HG03108 (cell line): ENCODE measurements around the gene ARHGAP45.
"Not testable (repeated sequence)": the region's sequence is repeated elsewhere in the genome, so short reads cannot be mapped to it uniquely, and the experiment has no call there.

ENCODE experiments used
- ATAC-seq: cut with Tn5 transposase; IDR thresholded peaks from one replicate; pipeline ENCODE4 v1.9.1; 2021; ENCODE audit warnings: moderate library complexity; ENCODE audit not compliant: unreplicated experiment

The ARHGAP45 gene

GRCh38 chr19:1113030-1113985 is 46.3 kb downstream of the ARHGAP45 start:
- ATAC-seq, result no peak

GRCh38 chr19:1113986-1114483 is 47.1 kb downstream of the ARHGAP45 start:
- no peak for ATAC-seq

DNA sequence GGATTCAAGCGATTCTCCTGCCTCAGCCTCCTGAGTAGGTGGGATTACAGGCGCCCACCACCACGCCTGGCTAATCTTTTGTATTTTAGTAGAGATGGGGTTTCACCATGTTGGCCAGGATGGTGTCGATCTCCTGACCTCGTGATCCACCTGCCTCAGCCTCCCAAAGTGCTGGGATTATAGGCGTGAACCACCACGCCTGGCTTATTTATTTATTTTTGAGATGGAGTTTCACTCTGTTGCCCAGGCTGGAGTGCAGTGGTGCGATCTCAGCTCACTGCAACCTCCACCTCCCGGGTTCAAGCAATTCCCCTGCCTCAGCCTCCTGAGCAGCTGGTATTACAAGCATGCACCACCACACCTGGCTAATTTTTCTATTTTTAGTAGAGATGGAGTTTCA is 47.8 kb downstream of the ARHGAP45 start:
- ATAC-seq, result not testable (repeated sequence)

DNA sequence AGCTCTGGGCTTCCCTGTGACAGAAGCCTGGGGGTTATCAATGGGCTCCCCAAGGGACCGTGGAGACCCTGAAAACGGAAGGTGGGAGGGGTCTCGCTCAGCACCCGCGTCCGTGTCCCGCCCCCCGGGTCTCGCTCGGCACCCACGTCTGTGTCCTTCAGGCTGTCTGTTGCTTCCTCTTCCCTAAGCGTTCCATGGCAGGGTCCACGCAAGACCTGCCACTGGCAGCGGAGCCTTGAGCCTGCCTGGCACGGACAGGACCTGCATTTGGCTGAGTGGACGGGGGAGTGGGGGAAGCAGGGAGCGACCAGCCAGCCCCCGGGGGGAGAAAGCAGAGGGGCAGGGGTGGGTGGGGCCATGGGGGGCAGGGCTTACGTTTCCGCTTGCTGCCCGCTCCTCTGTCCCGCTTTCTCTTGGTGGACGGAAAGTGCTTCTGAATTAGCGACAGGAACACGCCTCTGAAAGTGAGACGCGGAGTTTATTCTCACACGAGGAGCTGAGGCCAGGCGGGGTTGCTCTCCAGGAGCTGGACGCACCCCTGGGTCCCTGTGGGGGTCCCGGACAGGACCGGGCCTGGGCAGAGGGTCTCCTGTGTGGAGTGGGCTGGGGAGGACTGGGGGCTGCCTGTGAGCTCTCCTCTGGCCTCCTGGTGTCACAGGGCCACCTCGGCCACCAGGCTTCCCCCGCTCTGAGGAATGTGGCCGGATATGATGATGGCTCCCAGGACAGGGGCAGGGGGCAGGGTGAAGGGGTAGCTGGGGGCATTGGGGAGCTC is 48.9 kb downstream of the ARHGAP45 start:
- no peak for ATAC-seq

DNA sequence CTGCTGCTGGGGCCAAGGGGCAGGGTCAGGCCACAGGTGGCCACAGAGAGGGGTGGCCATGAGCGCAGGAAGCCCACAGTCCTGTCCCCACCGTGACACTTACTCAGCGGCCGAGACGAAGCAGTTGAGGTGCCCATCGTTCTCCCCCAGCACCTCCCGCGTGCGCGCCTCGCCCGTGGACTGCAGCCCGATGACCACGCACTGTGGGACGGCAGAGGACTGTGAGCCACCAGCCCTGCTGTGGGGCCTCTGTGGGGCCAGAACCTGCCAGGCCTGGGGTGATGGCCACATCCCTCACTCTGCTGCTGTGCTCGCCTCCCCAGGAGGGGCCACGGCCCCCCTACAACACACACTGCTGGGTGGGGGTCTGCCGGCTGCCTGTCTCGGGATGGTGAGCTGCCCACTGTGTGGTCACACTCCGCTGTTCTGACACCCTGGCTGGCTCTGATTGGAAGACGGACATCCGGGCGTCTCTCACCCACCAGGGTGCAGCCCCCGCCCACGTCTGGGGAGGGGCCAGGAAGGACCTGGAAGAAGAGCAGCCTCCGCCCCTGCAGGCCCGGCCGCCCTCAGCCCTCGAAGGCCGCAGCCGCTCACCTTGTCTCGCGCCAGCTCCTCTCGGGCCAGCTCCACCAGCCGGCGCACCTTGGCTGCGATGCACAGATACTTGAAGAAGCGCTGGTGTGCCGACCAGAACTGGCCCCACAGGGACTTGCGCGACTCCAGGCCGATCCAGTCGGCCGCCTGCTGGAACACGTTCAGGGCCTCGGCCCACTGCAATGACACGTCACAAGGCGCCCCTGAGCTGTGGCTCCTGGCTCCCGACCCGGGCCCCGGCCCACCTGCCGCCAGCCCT is 50.0 kb downstream of the ARHGAP45 start:
- ATAC-seq, result no peak

DNA sequence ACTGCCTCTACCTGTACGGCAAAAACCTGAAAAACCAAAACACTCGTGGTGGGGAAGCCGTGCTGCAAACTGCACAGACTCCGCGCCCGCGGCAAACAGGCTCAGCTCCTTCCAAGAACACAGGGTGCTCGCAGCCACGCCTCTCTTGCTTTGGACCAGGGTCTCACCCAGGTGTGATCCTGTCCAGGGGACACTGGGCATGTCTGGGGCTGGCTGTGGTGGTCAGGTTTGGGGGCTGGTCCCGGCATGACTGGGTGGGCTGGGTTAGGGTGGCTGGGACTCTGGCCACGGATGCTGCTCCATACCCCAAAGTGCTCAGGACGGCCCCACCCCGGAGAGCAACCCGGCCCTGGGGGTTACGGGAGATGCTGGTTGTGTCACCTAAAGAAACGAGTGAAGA is 50.7 kb downstream of the ARHGAP45 start:
- no peak for ATAC-seq

GRCh38 chr19:1118999-1119398 is 52.0 kb downstream of the ARHGAP45 start:
- no peak for ATAC-seq

GRCh38 chr19:1119475-1120217 is 52.7 kb downstream of the ARHGAP45 start:
- no peak for ATAC-seq

GRCh38 chr19:1121395-1121794 is 54.4 kb downstream of the ARHGAP45 start:
- ATAC-seq, result no peak

- ATAC-seq, result no peak
Observed at GRCh38 chr19:1122021-1122971, 55.3 kb downstream of the ARHGAP45 start.

DNA sequence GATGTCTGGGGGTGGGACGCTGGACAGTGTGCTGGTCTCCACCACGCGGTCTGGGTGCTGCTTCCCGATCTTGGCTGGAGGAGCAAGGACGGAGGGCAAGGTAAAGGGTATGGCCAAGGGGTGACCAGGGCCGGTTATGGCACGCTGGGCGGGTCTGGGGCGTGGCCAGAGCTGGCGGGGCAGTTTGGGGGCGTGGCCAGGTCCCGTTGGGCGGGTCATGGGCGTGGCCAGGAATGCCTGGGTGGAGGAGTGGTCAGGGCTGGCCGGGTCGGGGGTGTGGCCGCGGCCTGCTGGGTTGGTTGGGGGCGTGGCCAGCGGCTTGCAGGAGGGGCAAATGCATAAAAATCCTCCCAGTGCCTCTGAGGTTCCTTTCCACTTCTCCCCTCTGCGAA is 56.0 kb downstream of the ARHGAP45 start:
- no peak for ATAC-seq

GRCh38 chr19:1123381-1123780 is 56.4 kb downstream of the ARHGAP45 start:
- ATAC-seq, result no peak

DNA sequence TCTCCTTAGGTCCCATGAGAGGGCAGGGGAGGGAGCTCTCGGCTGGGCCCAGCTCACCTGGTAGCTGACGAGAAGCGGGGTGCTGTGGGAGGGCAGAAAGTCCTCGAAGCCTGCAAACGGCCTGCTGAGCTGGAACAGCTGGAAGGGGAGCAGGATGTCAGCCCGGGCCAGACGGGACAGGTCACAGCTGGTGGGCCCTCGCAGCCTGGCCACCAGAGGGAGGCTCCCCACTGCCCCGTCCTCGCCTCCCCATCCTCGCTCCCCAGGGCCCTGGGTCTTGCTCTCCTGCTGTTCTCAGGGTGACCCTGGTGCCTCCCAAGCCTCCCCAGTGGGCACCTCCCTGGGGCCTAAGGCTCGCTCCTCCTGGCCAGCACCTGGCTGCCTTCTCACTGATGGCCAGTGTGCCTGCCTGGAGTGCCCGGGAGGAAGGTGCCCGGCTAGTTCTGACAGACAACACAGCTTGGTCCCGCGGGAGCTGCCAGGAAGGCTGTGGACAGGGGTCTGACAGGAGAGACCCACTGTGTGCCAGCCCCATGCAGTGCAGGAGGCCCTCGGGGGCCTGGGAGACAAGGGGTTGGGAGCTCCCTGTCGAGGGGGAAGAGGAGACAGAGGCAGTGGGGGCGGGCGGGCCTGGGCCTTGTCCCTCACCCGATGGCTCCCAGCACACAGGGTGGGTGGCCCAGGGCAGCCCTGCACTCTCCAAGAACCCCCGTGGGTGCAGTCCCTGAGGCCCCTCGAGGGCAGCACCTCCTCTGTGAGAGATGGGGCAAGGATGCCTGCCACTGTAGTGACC is 57.1 kb downstream of the ARHGAP45 start:
- no peak for ATAC-seq

GRCh38 chr19:1125601-1126467 is 58.9 kb downstream of the ARHGAP45 start:
- ATAC-seq, result no peak

- no peak for ATAC-seq
Observed at GRCh38 chr19:1126984-1127760, 60.2 kb downstream of the ARHGAP45 start.

DNA sequence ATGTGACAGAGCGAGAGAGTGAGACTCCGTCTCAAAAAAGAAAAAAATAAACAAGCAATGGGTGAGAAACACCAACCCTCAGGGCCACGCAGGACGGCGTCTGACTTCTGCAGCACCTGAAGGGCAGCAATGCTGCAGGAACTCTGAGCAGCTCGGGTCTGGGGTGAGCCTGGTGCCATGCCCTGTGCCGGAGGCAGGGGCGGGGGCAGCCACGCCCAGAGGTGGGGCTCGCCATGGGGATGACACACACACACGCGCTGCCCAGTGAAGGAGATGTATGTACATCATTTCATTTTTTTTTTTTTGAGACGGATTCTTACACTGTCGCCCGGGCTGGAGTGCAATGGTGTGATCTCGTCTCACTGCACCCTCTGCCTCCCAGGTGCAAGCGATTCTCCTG is 61.1 kb downstream of the ARHGAP45 start:
- ATAC-seq, result no peak
